ENCODE data around the gene TGFBR3L.

The TGFBR3L gene

GRCh38 chr19:7914598-7915045 lies at the start of gene TGFBR3L:
Gene TGFBR3L, plus strand, starts transcription at chr19:7914830.
- DNase-seq, result no peak

GRCh38 chr19:7865262-7865911 lies 49.2 kb upstream of the TGFBR3L start:
- peak; percentile 31 for DNase-seq

- DNase-seq, result no peak
Measured at GRCh38 chr19:7866399-7867091, 48.1 kb upstream of the TGFBR3L start.

GRCh38 chr19:7867092-7867844 lies 47.4 kb upstream of the TGFBR3L start:
- DNase-seq, result no peak

- DNase-seq, result no peak
Measured at GRCh38 chr19:7868326-7868670, 46.3 kb upstream of the TGFBR3L start.

GRCh38 chr19:7868671-7869452 lies 45.8 kb upstream of the TGFBR3L start:
- DNase-seq, result peak; percentile 86

- DNase-seq, result peak; percentile 86
Measured at GRCh38 chr19:7869453-7869909, 45.1 kb upstream of the TGFBR3L start.

GRCh38 chr19:7869910-7870511 lies 44.6 kb upstream of the TGFBR3L start:
- peak; percentile 72 for DNase-seq

- DNase-seq, result peak; percentile 61
Measured at GRCh38 chr19:7870571-7871436, 43.8 kb upstream of the TGFBR3L start.

- peak; percentile 90 for DNase-seq
Measured at GRCh38 chr19:7871437-7872305, 43.0 kb upstream of the TGFBR3L start.

- no peak for DNase-seq
Measured at GRCh38 chr19:7872306-7873204, 42.1 kb upstream of the TGFBR3L start.

GRCh38 chr19:7873304-7874075 lies 41.1 kb upstream of the TGFBR3L start:
- no peak for DNase-seq

- no peak for DNase-seq
Measured at GRCh38 chr19:7874076-7874896, 40.3 kb upstream of the TGFBR3L start, which contains the start of gene PRR36. Gene PRR36, minus strand, starts transcription at chr19:7874390. Its CDS starts 701 bp downstream, at chr19:7873689.

GRCh38 chr19:7874897-7875273 lies 39.7 kb upstream of the TGFBR3L start:
- no peak for DNase-seq

GRCh38 chr19:7877249-7877836 lies 37.3 kb upstream of the TGFBR3L start:
- no peak for DNase-seq

- no peak for DNase-seq
Measured at GRCh38 chr19:7879111-7879807, 35.4 kb upstream of the TGFBR3L start.
